Epidermal melanocyte (primary cell): ENCODE results near the gene ZNF516.

Source experiments
- DNase-seq: peaks from one replicate; pipeline ENCODE4 v3.0.0; 2011; ENCODE audit warnings: low spot score; ENCODE audit not compliant: insufficient read length

The ZNF516 gene

DNA sequence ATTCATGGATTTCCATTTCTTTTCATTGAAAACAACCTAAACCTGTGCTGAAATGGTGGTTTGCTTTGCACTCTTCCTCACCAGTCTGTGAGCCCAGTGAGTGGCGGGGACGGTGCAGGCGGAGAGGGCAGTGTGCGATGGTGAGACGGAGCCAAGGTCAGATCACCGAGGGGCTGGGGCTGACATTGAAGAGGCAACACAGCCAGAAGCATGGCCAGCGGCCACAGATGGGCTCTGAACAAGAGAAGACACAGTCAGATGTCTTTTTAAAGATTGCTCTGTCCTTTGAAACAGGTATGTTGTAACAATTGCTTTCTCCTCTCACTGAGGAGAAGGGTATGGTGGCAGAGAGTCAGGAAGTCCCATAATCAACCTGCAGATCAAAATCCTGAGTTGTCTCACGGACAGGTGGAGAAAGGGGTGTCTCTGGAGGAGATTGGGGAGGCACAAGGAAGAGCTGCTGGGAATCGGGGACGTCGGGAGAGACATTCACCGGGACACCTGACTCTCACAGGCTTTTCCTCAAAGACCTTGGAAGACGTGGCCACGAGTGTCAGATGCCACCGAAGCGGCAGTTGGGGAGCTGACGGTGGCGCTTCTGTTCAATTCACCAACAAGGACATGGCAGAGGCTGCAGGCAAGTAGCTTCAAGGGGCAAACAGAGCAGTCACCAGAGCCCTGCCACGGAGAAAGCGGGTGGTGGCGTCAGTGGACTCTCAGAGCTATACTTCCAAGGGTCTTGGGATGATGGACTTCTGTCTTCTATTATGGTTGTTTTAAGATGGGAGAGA is 12.1 kb upstream of the ZNF516 start:
- DNase-seq, result no peak

DNA sequence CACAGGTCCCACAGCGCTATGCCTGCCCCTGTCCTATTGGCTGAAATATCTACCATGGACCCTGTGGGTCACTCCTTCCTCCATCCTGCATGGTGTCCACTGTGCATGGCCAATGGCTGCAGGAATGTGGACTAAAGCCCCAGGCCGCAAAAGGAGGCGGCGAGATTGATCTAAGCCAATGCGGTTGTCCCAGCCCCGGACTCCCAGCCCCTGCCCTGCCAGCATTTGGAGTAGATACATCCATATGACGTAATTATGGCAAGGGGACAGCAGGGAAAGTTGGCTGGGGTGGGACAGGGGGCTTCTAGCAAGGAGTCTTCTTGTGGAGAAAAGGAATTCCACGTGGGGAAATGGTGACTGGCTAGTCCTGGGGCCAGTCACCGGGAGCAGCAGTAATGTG is 11.4 kb upstream of the ZNF516 start:
- no peak for DNase-seq

DNA sequence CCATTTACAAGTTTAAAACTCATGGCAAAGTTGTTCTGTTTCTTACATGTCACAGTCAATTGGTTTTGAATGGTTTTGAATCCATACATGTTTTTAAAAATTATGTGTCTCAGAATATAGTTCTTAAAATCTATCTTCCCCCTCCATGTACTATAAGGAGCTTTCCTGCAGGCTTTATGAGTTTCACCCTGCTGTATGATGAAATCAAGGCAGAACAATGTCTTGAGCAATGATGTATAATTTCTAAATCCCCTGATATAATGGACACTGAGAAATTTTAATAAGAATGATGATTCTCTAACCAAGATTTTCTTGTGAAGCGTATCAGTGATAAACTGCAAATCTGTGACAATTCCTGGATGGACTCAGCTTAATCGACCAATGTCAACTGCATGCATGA is 10.6 kb upstream of the ZNF516 start:
- no peak for DNase-seq

DNA sequence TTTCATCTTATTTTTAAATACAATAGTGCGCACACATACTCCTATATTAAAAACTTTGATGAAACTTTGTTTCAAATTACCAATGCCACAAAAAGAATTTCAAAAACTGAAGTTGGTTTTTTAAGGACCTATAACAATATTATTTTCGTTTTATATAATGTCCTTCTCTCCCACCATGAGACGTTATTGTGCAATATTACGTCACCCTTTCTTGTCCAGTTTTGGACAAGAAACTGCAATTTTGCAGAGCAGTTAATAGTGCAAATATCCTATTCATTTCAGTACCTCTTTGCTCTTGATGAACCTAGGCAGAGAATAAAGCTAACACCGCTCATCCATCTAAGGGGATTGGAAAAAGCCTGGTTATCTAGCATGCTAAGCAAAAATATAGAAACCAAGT is 9.7 kb upstream of the ZNF516 start:
- DNase-seq, result no peak

DNA sequence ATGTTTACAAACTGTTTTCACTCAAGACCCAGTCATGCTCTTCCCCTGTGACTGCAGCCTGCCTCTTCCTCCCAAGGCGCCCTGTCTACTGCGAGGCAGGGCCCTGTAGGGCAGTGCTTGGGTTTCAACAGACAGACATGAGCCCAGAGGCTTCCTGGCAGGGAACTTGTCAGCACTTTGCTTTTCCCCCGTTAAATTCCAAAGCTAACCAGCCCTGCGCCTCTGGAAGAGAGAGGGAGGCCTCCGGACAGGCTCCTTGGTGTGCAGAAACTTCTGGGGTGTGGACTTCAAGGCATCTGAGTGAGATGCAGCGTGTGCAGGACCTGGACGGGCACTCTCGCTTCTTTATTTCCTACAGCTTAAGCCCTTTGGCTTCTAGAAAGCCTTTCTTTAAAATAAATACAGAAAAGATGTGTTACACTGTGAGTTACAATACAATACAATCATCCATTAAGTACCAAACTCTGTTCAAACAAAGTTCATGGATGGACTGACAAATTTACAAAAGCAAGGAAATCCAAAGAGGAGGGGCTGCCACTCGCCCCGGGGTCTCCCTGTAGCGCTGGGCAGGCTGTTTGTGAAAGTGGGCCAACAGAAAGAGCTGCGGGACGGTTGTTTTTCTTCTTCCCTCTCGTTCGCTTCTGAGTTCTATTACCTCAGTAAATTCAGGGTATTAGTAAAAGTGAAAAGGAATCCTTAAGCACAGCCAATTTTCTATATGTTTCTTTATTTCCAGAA is 8.8 kb upstream of the ZNF516 start:
- DNase-seq, result no peak

GRCh38 chr18:76502551-76502950 is 7.5 kb upstream of the ZNF516 start:
- DNase-seq, result no peak

DNA sequence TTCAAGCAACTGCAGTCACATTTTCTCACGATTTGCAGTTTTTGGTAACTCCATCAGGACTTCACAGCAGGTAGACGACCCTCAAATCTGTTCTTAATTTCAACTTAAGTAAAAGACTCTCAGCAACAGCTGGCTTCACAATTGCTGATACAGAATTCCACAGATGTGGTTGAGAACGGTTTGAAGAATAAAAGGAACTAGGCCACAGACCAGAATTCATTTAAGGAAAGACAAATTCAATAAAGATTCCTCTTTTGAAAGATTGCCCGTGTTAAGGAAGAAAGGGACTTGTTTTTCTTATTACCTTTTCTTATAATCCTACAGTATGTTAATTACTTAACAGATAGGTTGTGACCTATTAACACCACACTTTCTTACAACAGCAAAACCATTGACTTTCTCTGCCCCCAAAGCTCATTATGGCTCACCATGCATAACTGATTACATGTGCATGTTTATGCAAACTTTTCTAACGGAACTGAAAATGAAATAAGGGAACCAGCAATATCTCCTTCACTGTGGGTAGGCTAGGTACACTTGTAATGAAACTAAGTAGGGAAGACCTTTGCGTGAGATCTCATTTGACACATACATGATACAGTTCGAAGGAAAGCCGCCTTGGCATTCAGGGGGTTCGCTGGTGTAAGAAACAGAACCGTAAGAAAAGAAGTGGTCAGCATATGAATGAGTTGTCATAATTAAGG is 4.7 kb upstream of the ZNF516 start:
- DNase-seq, result no peak

DNA sequence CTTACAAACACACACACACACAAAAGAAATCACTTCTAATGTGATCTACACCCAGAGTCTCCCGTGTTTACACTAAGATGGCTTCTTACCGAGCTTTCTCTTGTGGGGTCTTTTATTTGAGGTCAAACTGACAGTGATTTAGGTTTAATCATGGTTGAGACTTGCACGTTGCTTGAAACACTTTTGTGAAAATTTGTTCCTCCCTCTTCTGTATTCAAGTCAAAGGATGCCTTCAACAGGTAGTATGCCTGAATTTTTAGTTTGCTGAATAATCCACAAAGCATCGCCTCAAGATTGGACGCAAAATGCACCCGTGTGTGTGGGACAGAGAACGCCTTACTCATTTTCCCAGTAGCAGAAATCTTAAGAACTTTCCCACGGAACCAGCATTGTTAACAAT is 4.0 kb upstream of the ZNF516 start:
- no peak for DNase-seq

DNA sequence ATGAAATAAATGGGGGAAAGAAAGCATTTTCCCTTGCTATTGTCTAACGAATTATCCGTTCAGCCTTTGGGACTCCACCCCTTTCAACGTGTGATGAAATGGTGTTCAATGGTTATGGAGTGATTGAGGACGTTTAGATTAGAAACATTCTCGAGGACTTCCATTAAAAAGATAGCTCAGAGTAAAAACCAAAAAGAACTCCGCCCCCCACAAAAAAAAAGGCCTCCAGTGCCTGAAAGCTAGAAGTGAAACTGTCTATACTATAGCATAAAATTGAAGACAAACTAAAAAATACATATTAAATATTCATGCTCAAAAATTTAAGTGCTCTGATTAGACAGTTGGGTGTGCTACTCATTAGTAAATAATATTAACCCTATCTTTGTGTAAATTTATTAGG is 3.0 kb upstream of the ZNF516 start:
- DNase-seq, result no peak

DNA sequence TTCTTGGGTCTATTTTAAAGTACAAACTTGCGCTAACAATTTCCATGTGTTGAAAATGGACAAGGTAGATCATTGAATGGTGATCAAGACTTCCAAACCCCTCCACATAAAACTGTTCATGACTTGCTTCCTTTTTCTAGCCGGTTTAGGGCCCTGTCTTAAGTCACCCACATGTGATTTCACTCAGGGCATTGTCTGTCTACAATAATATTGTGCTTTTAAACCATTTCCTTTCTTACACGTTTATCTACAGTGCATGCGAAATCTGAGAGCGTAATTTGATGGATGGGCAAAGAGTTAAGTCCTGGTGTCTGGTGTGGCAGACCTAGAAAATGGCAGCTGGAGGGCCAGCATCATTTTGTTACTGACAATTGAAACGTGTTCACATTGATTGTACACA is 2.0 kb upstream of the ZNF516 start:
- DNase-seq, result no peak

- DNase-seq, result no peak
Observed at GRCh38 chr18:76496194-76496890, 1.3 kb upstream of the ZNF516 start.

- no peak for DNase-seq
Observed at GRCh38 chr18:76495435-76496193, 572 bp upstream of the ZNF516 start.

DNA sequence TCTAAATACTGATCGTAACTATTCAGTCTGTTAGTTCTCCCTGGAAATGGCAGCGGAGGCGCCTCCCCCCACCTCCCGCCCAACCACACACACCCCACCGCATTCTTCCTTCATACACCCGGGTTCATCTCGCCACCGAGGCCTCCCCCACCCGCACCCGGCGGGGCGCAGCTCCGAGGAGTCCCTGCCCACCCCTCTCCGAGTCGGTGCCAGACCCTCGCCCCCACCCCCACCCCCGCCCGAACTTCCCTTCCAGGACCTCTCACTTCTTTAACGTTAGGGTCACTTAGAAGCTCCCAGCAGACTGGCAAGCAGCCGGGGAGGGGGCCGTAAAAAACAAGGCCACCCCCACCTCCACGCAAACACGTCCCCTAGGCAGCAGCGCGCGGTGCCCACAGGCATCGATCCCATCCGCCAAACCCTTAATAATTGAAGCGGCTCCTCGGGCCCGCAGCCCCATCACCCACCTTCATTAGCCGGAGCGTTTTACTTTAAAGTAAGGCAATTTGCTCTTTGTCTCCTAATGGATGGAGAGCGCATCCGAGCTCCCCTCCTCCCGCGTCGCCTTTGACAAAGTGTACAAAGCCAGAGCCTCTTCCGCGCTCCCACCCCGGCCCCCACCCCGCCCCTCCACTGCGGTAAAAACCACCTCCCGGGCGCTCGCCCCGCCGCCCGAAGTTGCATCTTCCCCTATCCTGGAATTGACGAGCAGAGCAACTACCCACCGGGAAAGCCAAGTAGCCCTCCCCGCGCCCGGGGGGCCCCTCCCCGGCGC is 624 bp downstream of the ZNF516 start:
- DNase-seq, result no peak

GRCh38 chr18:76493213-76494161 is 1.6 kb downstream of the ZNF516 start:
- DNase-seq, result no peak

DNA sequence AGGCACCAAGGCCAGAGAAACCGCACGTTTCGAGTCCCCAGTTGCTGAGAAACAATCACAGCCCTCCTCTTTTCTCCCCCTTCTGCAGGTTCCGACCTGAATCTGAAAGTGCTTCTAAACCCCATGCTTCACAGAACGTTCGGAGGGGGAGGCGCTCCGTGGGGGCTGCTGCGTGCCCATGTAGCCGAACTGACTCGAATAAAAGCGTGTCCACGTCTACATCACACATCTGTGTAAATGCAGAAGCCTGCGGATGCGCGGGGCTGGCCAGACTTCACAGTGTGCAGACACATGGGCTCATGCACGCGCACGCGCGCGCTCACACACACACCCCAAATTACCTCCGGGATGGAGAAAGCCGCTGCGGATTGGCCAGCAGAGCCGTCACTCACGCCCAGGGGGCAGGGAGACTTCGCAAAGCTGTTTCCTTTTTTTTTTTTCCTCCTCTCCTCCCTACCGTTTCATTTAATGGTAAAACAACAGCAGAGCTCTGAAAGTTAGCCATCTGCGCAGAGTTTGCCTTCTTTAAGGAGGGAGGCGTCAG is 2.3 kb downstream of the ZNF516 start:
- DNase-seq, result peak; percentile 97

- DNase-seq, result no peak
Observed at GRCh38 chr18:76491776-76492668, 3.0 kb downstream of the ZNF516 start.

- DNase-seq, result peak; percentile 79
Observed at GRCh38 chr18:76491473-76491775, 3.6 kb downstream of the ZNF516 start.
